ENCODE results near the gene LRRC10B.
A peak's percentile ranks its signal among the peaks of the same experiment; 100 is the strongest.

The LRRC10B gene

DNA sequence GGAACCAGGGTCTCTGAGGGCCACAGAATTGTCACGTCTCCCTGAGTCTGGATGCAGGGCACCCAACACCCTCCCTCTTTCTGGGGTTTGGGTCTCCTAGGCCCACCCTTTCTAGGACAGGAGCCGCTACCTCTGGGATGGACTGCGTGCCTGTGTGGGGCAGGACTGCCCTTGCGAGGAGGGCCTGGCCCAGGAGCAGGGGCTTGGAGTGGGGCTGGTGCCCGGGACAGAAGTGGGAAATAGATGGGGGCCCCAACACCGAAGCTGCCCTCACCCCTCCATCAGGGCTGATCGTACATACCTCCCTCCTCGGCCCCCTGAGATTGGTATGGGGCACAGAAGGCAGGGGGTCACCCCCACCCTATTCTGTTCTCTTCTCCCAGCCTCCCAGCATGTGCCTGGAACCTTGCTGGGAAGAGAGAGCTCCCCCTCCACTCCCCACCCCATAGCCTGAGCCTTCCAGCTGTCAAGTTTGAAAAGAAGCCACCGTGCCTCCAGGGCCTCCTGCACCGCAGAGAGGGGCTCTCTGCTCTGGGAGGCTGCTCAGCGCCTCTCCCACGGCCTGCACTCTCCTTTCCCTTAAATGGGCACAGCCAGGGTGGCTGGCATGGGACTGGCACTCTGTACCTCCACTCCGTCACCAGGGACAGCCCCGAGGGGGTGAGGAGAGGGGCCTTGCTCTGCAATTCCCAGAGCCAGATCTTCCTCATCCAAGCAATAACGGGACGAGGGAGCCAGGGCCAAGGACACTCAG lies 1.8 kb downstream of the LRRC10B start:
- Histone ChIP-seq H3K27me3 (ENCODE audit: control insufficient read depth, insufficient read depth, low read length) (peaks cover 46% of the 10 kb centered on the region), H3K9me3 (ENCODE audit: control insufficient read depth, insufficient read depth, low read depth, low read length) (no peaks in the 10 kb centered on the region), H3K9ac (ENCODE audit: low read length) (no peak overlapping the region), H3K36me3 (ENCODE audit: control insufficient read depth, insufficient read depth, low read length) (no peaks in the 10 kb centered on the region), H3K4me3 (ENCODE audit: low read depth, low read length) (no peak overlapping the region), H3K27ac (ENCODE audit: low read depth, low read length) (no peak overlapping the region), H3K4me1 (ENCODE audit: control insufficient read depth, insufficient read depth, low read length) (peaks cover 42% of the 10 kb centered on the region)

DNA sequence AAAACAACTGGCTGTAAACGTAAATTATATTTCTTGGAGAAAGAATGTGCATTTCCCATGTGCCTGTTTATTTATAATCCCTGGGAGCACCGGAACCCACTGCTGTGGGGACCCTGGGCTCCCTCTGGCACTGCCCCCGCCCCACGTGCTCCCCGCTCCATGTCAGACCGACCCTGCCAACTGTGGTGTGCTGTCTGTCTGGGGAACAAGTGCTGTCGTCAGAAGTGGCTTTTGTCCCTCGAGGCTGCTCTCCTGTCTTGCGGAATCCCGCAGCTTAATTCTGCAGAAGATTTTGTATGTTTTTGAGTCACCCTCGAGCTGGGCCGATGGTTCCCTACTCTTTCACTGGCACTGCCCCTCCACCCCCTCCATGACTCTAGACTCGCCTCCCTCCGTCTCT lies 2.4 kb downstream of the LRRC10B start:
- Histone ChIP-seq H3K9ac (ENCODE audit: low read length) (no peak overlapping the region), H3K27me3 (ENCODE audit: control insufficient read depth, insufficient read depth, low read length) (peaks cover 42% of the 10 kb centered on the region), H3K4me3 (ENCODE audit: low read depth, low read length) (no peak overlapping the region), H3K36me3 (ENCODE audit: control insufficient read depth, insufficient read depth, low read length) (no peaks in the 10 kb centered on the region), H3K27ac (ENCODE audit: low read depth, low read length) (no peak overlapping the region), H3K9me3 (ENCODE audit: control insufficient read depth, insufficient read depth, low read depth, low read length) (no peaks in the 10 kb centered on the region), H3K4me1 (ENCODE audit: control insufficient read depth, insufficient read depth, low read length) (peaks cover 42% of the 10 kb centered on the region)

DNA sequence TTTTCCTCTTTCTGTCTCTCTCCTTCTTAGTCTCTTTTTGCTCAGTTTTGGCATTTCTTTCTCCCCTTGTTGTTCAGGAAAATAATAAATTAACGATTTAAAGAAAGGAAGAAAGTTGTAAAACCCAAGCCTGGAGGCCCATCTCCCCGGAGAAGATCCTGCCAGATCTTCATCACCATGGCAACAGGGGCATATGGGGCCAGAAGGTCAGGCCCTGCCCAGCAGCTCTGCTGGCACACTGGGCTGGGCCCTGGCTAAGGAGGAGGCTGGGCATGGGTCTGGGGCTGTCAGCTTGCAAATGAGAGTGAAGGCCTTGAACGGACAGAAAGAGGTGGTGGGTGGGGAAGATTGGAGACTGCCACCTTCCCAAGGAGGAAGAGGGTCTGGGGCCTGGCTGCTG lies 2.8 kb downstream of the LRRC10B start:
- no peak overlapping the region for H3K4me3 ChIP-seq (ENCODE audit: low read depth, low read length)

GRCh38 chr11:61512435-61512834 lies 3.9 kb downstream of the LRRC10B start:
- H3K9ac ChIP-seq (ENCODE audit: low read length): no peak overlapping the region
- no peak overlapping the region for H3K4me3 ChIP-seq (ENCODE audit: low read depth, low read length)
- no peak overlapping the region for H3K27ac ChIP-seq (ENCODE audit: low read depth, low read length)
- peaks cover 28% of the 10 kb centered on the region for H3K27me3 ChIP-seq (ENCODE audit: control insufficient read depth, insufficient read depth, low read length)
- H3K36me3 ChIP-seq (ENCODE audit: control insufficient read depth, insufficient read depth, low read length): no peaks in the 10 kb centered on the region
- H3K9me3 ChIP-seq (ENCODE audit: control insufficient read depth, insufficient read depth, low read depth, low read length): no peaks in the 10 kb centered on the region
- peaks cover 45% of the 10 kb centered on the region for H3K4me1 ChIP-seq (ENCODE audit: control insufficient read depth, insufficient read depth, low read length)

More for the DNA sequence above, 2.8 kb downstream of the LRRC10B start:
- Histone ChIP-seq H3K9ac (ENCODE audit: low read length) (no peak overlapping the region), H3K27ac (ENCODE audit: low read depth, low read length) (no peak overlapping the region), H3K9me3 (ENCODE audit: control insufficient read depth, insufficient read depth, low read depth, low read length) (no peaks in the 10 kb centered on the region), H3K36me3 (ENCODE audit: control insufficient read depth, insufficient read depth, low read length) (no peaks in the 10 kb centered on the region), H3K4me1 (ENCODE audit: control insufficient read depth, insufficient read depth, low read length) (peaks cover 43% of the 10 kb centered on the region), H3K27me3 (ENCODE audit: control insufficient read depth, insufficient read depth, low read length) (peaks cover 38% of the 10 kb centered on the region)

DNA sequence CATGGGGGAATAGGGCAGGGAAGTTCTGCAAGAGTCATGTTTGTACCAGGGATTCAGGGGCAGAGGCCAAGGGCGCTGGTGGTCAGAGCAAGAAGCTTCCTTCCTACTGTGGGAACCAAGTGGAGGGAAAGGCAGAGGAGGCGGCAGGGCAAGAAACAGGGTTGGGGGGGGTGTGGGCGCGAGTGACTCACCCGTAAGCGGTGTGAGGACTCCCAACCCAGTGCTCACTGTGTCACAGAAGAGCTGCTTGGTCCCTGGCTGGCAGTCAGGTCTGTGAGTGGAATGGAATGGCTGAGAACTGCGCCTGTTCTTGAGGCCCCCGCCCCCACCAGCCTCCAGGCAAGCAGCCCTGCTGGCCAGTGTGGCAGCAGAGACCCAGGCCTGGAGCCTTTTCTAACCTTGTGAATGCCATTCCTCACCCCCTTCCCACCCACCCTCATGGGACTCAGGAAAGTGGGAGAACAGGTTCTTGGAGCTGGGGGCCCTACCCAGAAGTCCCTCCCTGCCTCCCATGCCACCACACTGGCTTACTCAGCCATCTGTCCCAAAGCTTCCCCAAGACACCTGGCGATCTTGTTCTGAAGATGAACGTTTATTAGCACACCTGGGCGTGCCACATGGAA lies 4.7 kb downstream of the LRRC10B start:
- Histone ChIP-seq H3K27me3 (ENCODE audit: control insufficient read depth, insufficient read depth, low read length) (peaks cover 20% of the 10 kb centered on the region), H3K36me3 (ENCODE audit: control insufficient read depth, insufficient read depth, low read length) (no peaks in the 10 kb centered on the region), H3K4me3 (ENCODE audit: low read depth, low read length) (no peak overlapping the region), H3K9ac (ENCODE audit: low read length) (peak overlapping the region; percentile 46), H3K4me1 (ENCODE audit: control insufficient read depth, insufficient read depth, low read length) (peaks cover 37% of the 10 kb centered on the region), H3K27ac (ENCODE audit: low read depth, low read length) (no peak overlapping the region), H3K9me3 (ENCODE audit: control insufficient read depth, insufficient read depth, low read depth, low read length) (no peaks in the 10 kb centered on the region)

- no peak overlapping the region for H3K27ac ChIP-seq (ENCODE audit: low read depth, low read length)
- H3K9ac ChIP-seq (ENCODE audit: low read length): peak overlapping the region; percentile 29
- H3K4me1 ChIP-seq (ENCODE audit: control insufficient read depth, insufficient read depth, low read length): peaks cover 37% of the 10 kb centered on the region
- no peaks in the 10 kb centered on the region for H3K9me3 ChIP-seq (ENCODE audit: control insufficient read depth, insufficient read depth, low read depth, low read length)
- H3K27me3 ChIP-seq (ENCODE audit: control insufficient read depth, insufficient read depth, low read length): peaks cover 18% of the 10 kb centered on the region
- no peak overlapping the region for H3K4me3 ChIP-seq (ENCODE audit: low read depth, low read length)
- no peaks in the 10 kb centered on the region for H3K36me3 ChIP-seq (ENCODE audit: control insufficient read depth, insufficient read depth, low read length)
Observed at GRCh38 chr11:61514050-61514917, 5.7 kb downstream of the LRRC10B start.

DNA sequence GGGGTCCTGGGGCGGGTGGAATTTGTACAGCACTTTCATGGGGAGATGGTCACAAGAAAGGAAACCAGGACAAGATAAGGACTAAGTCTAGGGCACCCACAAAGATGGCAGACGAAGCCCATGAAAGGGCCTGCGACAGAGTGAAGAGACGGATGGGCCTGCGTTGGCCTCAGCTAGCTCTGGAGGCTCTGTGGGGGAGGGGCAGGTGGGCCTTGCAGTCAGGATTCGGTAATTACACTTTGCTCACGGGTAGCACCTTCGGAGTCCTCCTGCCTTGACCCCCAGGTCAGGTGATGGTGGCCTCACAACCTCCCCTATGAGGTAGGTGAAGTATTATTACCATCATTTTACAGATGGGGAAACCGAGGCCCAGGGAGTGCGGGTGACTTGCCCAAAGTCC lies 7.1 kb downstream of the LRRC10B start:
- Histone ChIP-seq H3K36me3 (ENCODE audit: control insufficient read depth, insufficient read depth, low read length) (no peaks in the 10 kb centered on the region), H3K9me3 (ENCODE audit: control insufficient read depth, insufficient read depth, low read depth, low read length) (no peaks in the 10 kb centered on the region), H3K9ac (ENCODE audit: low read length) (no peak overlapping the region), H3K27ac (ENCODE audit: low read depth, low read length) (no peak overlapping the region), H3K27me3 (ENCODE audit: control insufficient read depth, insufficient read depth, low read length) (peaks cover 4% of the 10 kb centered on the region), H3K4me1 (ENCODE audit: control insufficient read depth, insufficient read depth, low read length) (peaks cover 37% of the 10 kb centered on the region), H3K4me3 (ENCODE audit: low read depth, low read length) (no peak overlapping the region)

DNA sequence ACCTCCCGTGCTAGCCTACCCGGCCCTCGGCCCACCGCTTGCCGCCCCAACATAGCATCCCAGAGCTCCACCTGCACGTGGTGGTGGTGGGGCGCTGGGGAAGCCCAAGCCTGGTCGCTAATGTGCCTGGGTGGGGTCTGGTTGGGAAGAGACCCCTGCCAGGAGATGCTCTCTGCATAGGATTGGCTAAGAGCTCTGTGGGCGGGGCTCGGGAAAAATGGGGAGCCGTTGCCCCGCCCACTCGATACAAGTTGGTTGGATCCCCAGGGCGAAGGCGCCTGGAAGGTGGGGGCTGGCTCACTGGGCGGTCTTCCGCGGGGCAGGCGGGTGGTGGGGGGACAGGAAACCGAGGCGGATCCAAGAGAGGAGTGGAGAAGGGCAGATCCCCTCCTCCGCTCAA lies 7.6 kb downstream of the LRRC10B start:
- H3K9me3 ChIP-seq (ENCODE audit: control insufficient read depth, insufficient read depth, low read depth, low read length): no peaks in the 10 kb centered on the region
- peaks cover 37% of the 10 kb centered on the region for H3K4me1 ChIP-seq (ENCODE audit: control insufficient read depth, insufficient read depth, low read length)
- no peaks in the 10 kb centered on the region for H3K36me3 ChIP-seq (ENCODE audit: control insufficient read depth, insufficient read depth, low read length)
- H3K27me3 ChIP-seq (ENCODE audit: control insufficient read depth, insufficient read depth, low read length): no peaks in the 10 kb centered on the region
- H3K4me3 ChIP-seq (ENCODE audit: low read depth, low read length): no peak overlapping the region; the same call in 1 of the 2 replicates
- H3K9ac ChIP-seq (ENCODE audit: low read length): no peak overlapping the region
- no peak overlapping the region for H3K27ac ChIP-seq (ENCODE audit: low read depth, low read length)

- Histone ChIP-seq H3K36me3 (ENCODE audit: control insufficient read depth, insufficient read depth, low read length) (no peaks in the 10 kb centered on the region), H3K27ac (ENCODE audit: low read depth, low read length) (no peak overlapping the region), H3K9ac (ENCODE audit: low read length) (no peak overlapping the region), H3K4me3 (ENCODE audit: low read depth, low read length) (no peak overlapping the region; the same call in 1 of the 2 replicates), H3K9me3 (ENCODE audit: control insufficient read depth, insufficient read depth, low read depth, low read length) (no peaks in the 10 kb centered on the region), H3K4me1 (ENCODE audit: control insufficient read depth, insufficient read depth, low read length) (peaks cover 37% of the 10 kb centered on the region), H3K27me3 (ENCODE audit: control insufficient read depth, insufficient read depth, low read length) (no peaks in the 10 kb centered on the region)
Observed at GRCh38 chr11:61516675-61517572, 8.4 kb downstream of the LRRC10B start.

- Histone ChIP-seq H3K4me1 (ENCODE audit: control insufficient read depth, insufficient read depth, low read length) (peaks cover 27% of the 10 kb centered on the region), H3K9ac (ENCODE audit: low read length) (no peak overlapping the region), H3K9me3 (ENCODE audit: control insufficient read depth, insufficient read depth, low read depth, low read length) (no peaks in the 10 kb centered on the region), H3K27me3 (ENCODE audit: control insufficient read depth, insufficient read depth, low read length) (no peaks in the 10 kb centered on the region), H3K4me3 (ENCODE audit: low read depth, low read length) (no peak overlapping the region), H3K36me3 (ENCODE audit: control insufficient read depth, insufficient read depth, low read length) (no peaks in the 10 kb centered on the region), H3K27ac (ENCODE audit: low read depth, low read length) (no peak overlapping the region)
Observed at GRCh38 chr11:61518032-61518795, 9.7 kb downstream of the LRRC10B start.

Measured in HUES6 (cell line).